Small intestine (tissue), 7 donors: ENCODE measurements around the gene PSMD1. TPM values are rescaled to one million over a fixed set of nuclear protein-coding genes. Genes with fewer than 3 reads are reported as not detected.

Experiments
- DNase-seq, 2 donors: peaks; one replicate each; pipeline versions ENCODE4 v3.0.0 to v3.0.0-alpha.2; 2013
- FAIRE-seq: peaks from 2 replicates; lab custom pipeline; 2012; peaks lifted over from hg19 to GRCh38; lab: Jason Lieb, UNC
- H3K27ac ChIP-seq, 3 donors: one replicate each; pipeline ENCODE4 v1.5.1; 2013; ENCODE audit warnings: low read length in 2 of 3, mild to moderate bottlenecking in 2 of 3, control low read depth in 1 of 3, inconsistent platforms in 1 of 3, low read depth in 1 of 3, moderate library complexity in 1 of 3
- H3K27me3 ChIP-seq, 3 donors: one replicate each; pipeline ENCODE4 v1.6.1; 2013; ENCODE audit warnings: low read length in 3 of 3, inconsistent platforms in 1 of 3; ENCODE audit not compliant: control insufficient read depth in 3 of 3, insufficient read depth in 3 of 3
- H3K36me3 ChIP-seq, 3 donors: one replicate each; pipeline ENCODE4 v1.6.1; 2013; ENCODE audit warnings: low read length in 3 of 3, inconsistent platforms in 1 of 3, low read depth in 1 of 3, mild to moderate bottlenecking in 1 of 3, moderate library complexity in 1 of 3; ENCODE audit not compliant: control insufficient read depth in 3 of 3, insufficient read depth in 2 of 3
- H3K4me1 ChIP-seq, 3 donors: one replicate each; pipeline ENCODE4 v1.6.1; 2013; ENCODE audit warnings: low read length in 2 of 3, inconsistent platforms in 1 of 3, low read depth in 1 of 3, mild to moderate bottlenecking in 1 of 3, moderate library complexity in 1 of 3; ENCODE audit not compliant: control insufficient read depth in 3 of 3, insufficient read depth in 2 of 3
- H3K4me3 ChIP-seq, 3 donors: one replicate each; pipeline ENCODE4 v1.5.1; 2013; ENCODE audit warnings: low read length in 3 of 3, control low read depth in 1 of 3, inconsistent platforms in 1 of 3, low read depth in 1 of 3, mild to moderate bottlenecking in 1 of 3, moderate library complexity in 1 of 3
- H3K9me3 ChIP-seq, 2 donors: one replicate each; pipeline ENCODE4 v1.6.1; 2013; ENCODE audit warnings: low read depth in 1 of 2, low read length in 1 of 2; ENCODE audit not compliant: control insufficient read depth in 2 of 2, insufficient read depth in 1 of 2
- WGBS, 3 donors: extraction: QIAGEN DNeasy Blood & Tissue Kit; methylation state at CpG; one replicate each; pipeline ENCODE4 v1.1.7; 2013; 5-methylcytosine and 5-hydroxymethylcytosine counted together
- polyA plus RNA-seq, 4 donors: library from polyadenylated mRNA; stranded (reverse) in 3 of 4; unstranded in 1 of 4; fragments of 200-250 nt in 3 of 4; fragments of 120-200 nt in 1 of 4; gene quantifications; one replicate each; pipeline versions ENCODE4 v1.2.1 to v1.2.3, GENCODE V29; 2013
- donor health status: healthy with polysubstance abuse.
- donor health status: control.
- donor health status: control.
- donor health status: Bipolar disorder and iron deficiency.
- donor health status: healthy.

The PSMD1 gene
- polyA plus RNA-seq, 4 donors: 45.8 to 75.1 (median 59.5) TPM

GRCh38 chr2:231047274-231047922 is 9.3 kb upstream of the PSMD1 start:
- H3K27me3 ChIP-seq: no peaks in the 10 kb centered on the region
- peaks cover 0 to 33% (median 2%) of the 10 kb centered on the region in 3 donors for H3K36me3 ChIP-seq
- H3K9me3 ChIP-seq: no peaks in the 10 kb centered on the region
- DNase-seq (no peak), FAIRE-seq (no peak)
- H3K4me1 ChIP-seq: peaks cover 0 to 33% (median 13%) of the 10 kb centered on the region in 3 donors
- no peak overlapping the region for H3K27ac ChIP-seq
- H3K4me3 ChIP-seq: no peak overlapping the region
- WGBS, 3 donors: 44 to 68% (median 47%) methylated on average over 8 of the region's 8 CpGs

- Histone ChIP-seq H3K27me3 (no peaks in the 10 kb centered on the region), H3K27ac (no peak overlapping the region), H3K9me3 (no peaks in the 10 kb centered on the region), H3K4me1 (peaks cover 0 to 38% (median 13%) of the 10 kb centered on the region in 3 donors), H3K4me3 (no peak overlapping the region), H3K36me3 (peaks cover 0 to 26% (median 2%) of the 10 kb centered on the region in 3 donors)
- DNase-seq (no peak), FAIRE-seq (no peak)
- WGBS, 3 donors: 63 to 76% (median 66%) methylated on average over 10 of the region's 10 CpGs
These were observed 8.4 kb upstream of the PSMD1 start for GRCh38 chr2:231047923-231048915.

DNA sequence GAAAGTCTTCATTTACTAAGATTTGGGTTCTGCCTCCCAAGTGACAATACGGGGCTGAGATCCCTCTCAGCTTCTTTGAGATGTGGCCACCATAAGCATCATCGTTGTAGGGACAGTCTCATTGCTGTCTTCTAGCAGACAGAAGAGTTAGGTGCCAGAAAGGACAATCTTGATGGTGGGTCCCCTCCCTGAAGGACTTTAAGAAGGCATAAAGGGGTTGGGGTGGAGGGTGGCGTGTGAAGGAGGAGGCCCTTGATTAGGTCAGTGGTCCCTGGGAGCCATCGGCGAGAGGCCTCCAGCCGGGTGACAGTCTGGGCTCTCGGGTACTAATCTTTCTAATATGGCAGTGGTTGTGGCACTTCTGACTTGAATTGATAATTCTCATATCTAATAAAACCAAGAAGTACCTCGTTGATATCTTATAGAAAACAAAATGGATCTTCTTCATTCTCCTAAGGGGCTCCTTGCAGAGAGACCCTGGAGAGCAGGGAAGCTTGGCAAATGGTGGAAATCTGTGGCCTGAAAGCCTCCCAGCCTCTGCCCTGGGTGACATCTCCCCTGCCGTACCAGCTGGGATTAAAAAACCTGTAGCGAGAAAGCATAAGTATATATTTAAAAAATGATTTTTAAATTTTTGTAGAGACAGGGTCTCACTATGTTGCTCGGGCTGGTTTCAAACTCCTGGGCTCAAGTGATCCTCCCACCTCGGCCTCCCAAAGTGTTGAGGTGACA is 7.2 kb upstream of the PSMD1 start:
- no peak for DNase-seq
- 68 to 78% (median 71%) methylated on average over 12 of the region's 12 CpGs for WGBS, 3 donors
- no peaks in the 10 kb centered on the region for H3K27me3 ChIP-seq
- FAIRE-seq: no peak
- H3K9me3 ChIP-seq: no peaks in the 10 kb centered on the region
- peaks cover 0 to 38% (median 13%) of the 10 kb centered on the region in 3 donors for H3K4me1 ChIP-seq
- no peak overlapping the region for H3K4me3 ChIP-seq
- peak overlapping the region in 1 of 3 donors; percentile 70 for H3K27ac ChIP-seq
- peaks cover 0 to 21% (median 0%) of the 10 kb centered on the region in 3 donors for H3K36me3 ChIP-seq

- Histone ChIP-seq H3K36me3 (peaks cover 0 to 21% (median 0%) of the 10 kb centered on the region in 3 donors), H3K9me3 (no peaks in the 10 kb centered on the region), H3K27ac (peak overlapping the region; percentile 34 to 70 (median 38)), H3K4me3 (no peak overlapping the region), H3K27me3 (no peaks in the 10 kb centered on the region), H3K4me1 (peaks cover 0 to 38% (median 13%) of the 10 kb centered on the region in 3 donors)
- DNase-seq (peak; percentile 90 to 95), FAIRE-seq (no peak)
- 13 to 44% (median 24%) methylated on average over 9 of the region's 9 CpGs for WGBS, 3 donors
These were observed 6.4 kb upstream of the PSMD1 start for GRCh38 chr2:231050018-231050901.

DNA sequence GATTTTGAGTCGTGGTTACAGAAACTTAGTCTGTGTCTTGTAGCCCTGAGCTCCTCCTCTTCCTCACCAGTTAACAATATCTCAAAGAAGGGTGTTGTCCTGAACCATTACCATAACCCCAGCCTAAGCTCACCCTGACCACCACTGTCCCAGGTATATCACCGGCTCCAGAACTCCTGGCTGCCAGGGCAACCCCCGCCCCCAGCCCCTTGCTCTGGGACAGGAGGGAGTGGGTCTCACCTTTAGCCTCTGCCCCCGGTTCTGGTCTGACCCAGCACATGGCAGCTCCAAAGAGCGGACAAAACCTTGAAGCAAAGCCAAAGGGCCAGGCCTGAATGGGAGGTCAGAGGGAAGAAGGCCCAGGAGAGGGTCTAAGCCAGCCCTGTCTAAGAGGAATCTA is 5.6 kb upstream of the PSMD1 start:
- 48 to 71% (median 52%) methylated on average over 5 of the region's 5 CpGs for WGBS, 3 donors
- no peak for FAIRE-seq

GRCh38 chr2:231052494-231053451 is 3.9 kb upstream of the PSMD1 start:
- FAIRE-seq (no peak), DNase-seq (peak; percentile 84 to 93)
- H3K27ac ChIP-seq: peak overlapping the region in 2 of 3 donors; percentile 2 to 6
- peak overlapping the region; percentile 46 to 60 (median 49) for H3K4me3 ChIP-seq
- peaks cover 0 to 11% (median 0%) of the 10 kb centered on the region in 3 donors for H3K36me3 ChIP-seq
- peaks cover 0 to 38% (median 13%) of the 10 kb centered on the region in 3 donors for H3K4me1 ChIP-seq
- H3K27me3 ChIP-seq: no peaks in the 10 kb centered on the region
- WGBS, 3 donors: 5 to 7% (median 6%) methylated on average over 60 to 62 of the region's 62 CpGs
- no peaks in the 10 kb centered on the region for H3K9me3 ChIP-seq

More for the DNA sequence above, 5.6 kb upstream of the PSMD1 start:
- Histone ChIP-seq H3K4me1 (peaks cover 0 to 38% (median 13%) of the 10 kb centered on the region in 3 donors), H3K27me3 (no peaks in the 10 kb centered on the region), H3K9me3 (no peaks in the 10 kb centered on the region), H3K36me3 (peaks cover 0 to 21% (median 0%) of the 10 kb centered on the region in 3 donors), H3K4me3 (no peak overlapping the region), H3K27ac (peak overlapping the region; percentile 22 to 70 (median 38))
- no peak for DNase-seq

- Histone ChIP-seq H3K9me3 (no peaks in the 10 kb centered on the region), H3K4me1 (peaks cover 9 to 47% (median 18%) of the 10 kb centered on the region in 3 donors), H3K4me3 (no peak overlapping the region), H3K27ac (no peak overlapping the region), H3K27me3 (no peaks in the 10 kb centered on the region), H3K36me3 (peaks cover 0 to 2% (median 0%) of the 10 kb centered on the region in 3 donors)
- no peak for FAIRE-seq
- no peak for DNase-seq
- WGBS, 3 donors: 70 to 73% (median 70%) methylated on average over 6 of the region's 6 CpGs
These were observed 2.8 kb upstream of the PSMD1 start for GRCh38 chr2:231053846-231054245.
